ENCODE data around the gene DGCR2.

GRCh38 chr22:19050117-19050516 is 72.1 kb downstream of the DGCR2 start:
- TF ChIP-seq CTCF (IDR thresholded peaks at IDR 0.05): no peak
- no peak for TF ChIP-seq POLR2A (IDR thresholded peaks at IDR 0.05)
